RWPE1 (cell line): Measurements from ENCODE around the gene PDCD7.
A peak's percentile ranks its signal among the peaks of the same experiment; 100 is the strongest.
"Not testable (repeated sequence)": the region's sequence is repeated elsewhere in the genome, so short reads cannot be mapped to it uniquely, and the experiment has no call there.

Experiments
- CTCF ChIA-PET: fragments of 350-600 bp; sonication (Branson Sonifier 250); formaldehyde crosslinking; extraction: SDS; loops from one replicate; lab custom pipeline; 2021; lab: Yijun Ruan, JAX
- POLR2A ChIA-PET: fragments of 400-600 bp; formaldehyde crosslinking; extraction: SDS; loops from one replicate; lab custom pipeline; 2020; ENCODE audit warnings: antibody characterized with exemption; ENCODE audit not compliant: low non-redundant PET; lab: Yijun Ruan, JAX
- DNase-seq: peaks from one replicate; pipeline ENCODE4 v3.0.0; 2012; ENCODE audit warnings: low spot score
- H3K27ac ChIP-seq: fragments of 450-650 bp; 2 replicates; pipeline ENCODE4 v1.5.1; 2017
- CTCF ChIP-seq: fragments of 450-650 bp; conservative IDR thresholded peaks from 2 replicates; pipeline ENCODE4 v1.5.1; 2017; ENCODE audit warnings: low read depth, mild to moderate bottlenecking

PDCD7 gene

GRCh38 chr15:65154720-65155119, 21.1 kb upstream of the PDCD7 start:
- no peak for TF ChIP-seq CTCF
- H3K27ac ChIP-seq = no peak overlapping the region
- ChIA-PET POLR2A (no interaction called here), CTCF (no interaction called here)
- no peak for DNase-seq

- no peak overlapping the region for H3K27ac ChIP-seq
- DNase-seq = no peak
- POLR2A ChIA-PET = no interaction called here
- CTCF ChIA-PET = interaction anchor here (0.6 kb wide), 1 partner anchor 190 kb away, joined by 3 read pairs; no protein-coding TSS in a partner anchor
- no peak for TF ChIP-seq CTCF
These were observed 14.3 kb upstream of the PDCD7 start for GRCh38 chr15:65147902-65148301.

- TF ChIP-seq CTCF = no peak
- H3K27ac ChIP-seq = no peak overlapping the region
- POLR2A ChIA-PET = no interaction called here
- CTCF ChIA-PET = interaction anchor here (0.6 kb wide), 1 partner anchor 63 kb away, joined by 3 read pairs; no protein-coding TSS in a partner anchor
- DNase-seq = no peak
These were observed 12.8 kb upstream of the PDCD7 start for GRCh38 chr15:65146438-65146837.

- POLR2A ChIA-PET, DNase-seq, H3K27ac ChIP-seq: not testable (repeated sequence)
- CTCF ChIA-PET = interaction anchor here (0.6 kb wide), 2 partner anchors 132 to 632 kb away, joined by 3 to 5 read pairs; no protein-coding TSS in a partner anchor
These were observed 5.0 kb upstream of the PDCD7 start for GRCh38 chr15:65138631-65139030.

- POLR2A ChIA-PET, H3K27ac ChIP-seq, DNase-seq, CTCF ChIA-PET: not testable (repeated sequence)
These were observed 4.3 kb upstream of the PDCD7 start for GRCh38 chr15:65137893-65138292.

- DNase-seq, POLR2A ChIA-PET, H3K27ac ChIP-seq: not testable (repeated sequence)
- CTCF ChIA-PET = interaction anchor here (0.6 kb wide), 1 partner anchor 191 kb away, joined by 8 read pairs; no protein-coding TSS in a partner anchor
These were observed 3.5 kb upstream of the PDCD7 start for GRCh38 chr15:65137089-65137488.

- ChIA-PET CTCF (no interaction called here), POLR2A (no interaction called here)
- DNase-seq = no peak
- peak overlapping the region; percentile 87 for H3K27ac ChIP-seq
- no peak for TF ChIP-seq CTCF
These were observed 930 bp upstream of the PDCD7 start for GRCh38 chr15:65134538-65134937.

- peak overlapping the region; percentile 87 for H3K27ac ChIP-seq
- ChIA-PET CTCF (no interaction called here), POLR2A (no interaction called here)
- TF ChIP-seq CTCF = no peak
- DNase-seq = peak; percentile 66
These were observed 595 bp downstream of the PDCD7 start for GRCh38 chr15:65132878-65133547.
